GM19328 (cell line): Measurements from ENCODE around the gene PALD1.

Source experiments
- ATAC-seq: cut with Tn5 transposase; IDR thresholded peaks from one replicate; pipeline ENCODE4 v1.9.1; 2021; ENCODE audit warnings: mild to moderate bottlenecking, moderate library complexity; ENCODE audit not compliant: unreplicated experiment

PALD1 gene

GRCh38 chr10:70457759-70458305 lies 20.7 kb upstream of the PALD1 start:
- no peak for ATAC-seq

- no peak for ATAC-seq
Observed at GRCh38 chr10:70458329-70459060, 20.1 kb upstream of the PALD1 start.

GRCh38 chr10:70459061-70459773 lies 19.4 kb upstream of the PALD1 start:
- no peak for ATAC-seq

GRCh38 chr10:70459774-70460490 lies 18.6 kb upstream of the PALD1 start:
- no peak for ATAC-seq

GRCh38 chr10:70461397-70462348 lies 16.9 kb upstream of the PALD1 start:
- ATAC-seq, result no peak

- no peak for ATAC-seq
Observed at GRCh38 chr10:70462349-70462984, 16.1 kb upstream of the PALD1 start.

GRCh38 chr10:70465278-70465677 lies 13.3 kb upstream of the PALD1 start:
- no peak for ATAC-seq

GRCh38 chr10:70465832-70466231 lies 12.7 kb upstream of the PALD1 start:
- ATAC-seq, result no peak

GRCh38 chr10:70466951-70467350 lies 11.6 kb upstream of the PALD1 start:
- ATAC-seq, result no peak

GRCh38 chr10:70472799-70473454 lies 5.6 kb upstream of the PALD1 start:
- no peak for ATAC-seq

- no peak for ATAC-seq
Observed at GRCh38 chr10:70474780-70475179, 3.8 kb upstream of the PALD1 start.

- ATAC-seq, result no peak
Observed at GRCh38 chr10:70475661-70476060, 2.9 kb upstream of the PALD1 start.

- ATAC-seq, result no peak
Observed at GRCh38 chr10:70476249-70477035, 2.1 kb upstream of the PALD1 start.

- ATAC-seq, result no peak
Observed at GRCh38 chr10:70477661-70478162, 855 bp upstream of the PALD1 start.

- no peak for ATAC-seq
Observed at GRCh38 chr10:70479165-70479581, 606 bp downstream of the PALD1 start.

- ATAC-seq, result no peak
Observed at GRCh38 chr10:70479626-70480238, 1.2 kb downstream of the PALD1 start.

GRCh38 chr10:70480239-70480861 lies 1.8 kb downstream of the PALD1 start:
- no peak for ATAC-seq

- no peak for ATAC-seq
Observed at GRCh38 chr10:70481105-70481504, 2.5 kb downstream of the PALD1 start.
